ENCODE measurements around the gene IFNL1.
"Not testable (repeated sequence)": the region's sequence is repeated elsewhere in the genome, so short reads cannot be mapped to it uniquely, and the experiment has no call there.

DNA sequence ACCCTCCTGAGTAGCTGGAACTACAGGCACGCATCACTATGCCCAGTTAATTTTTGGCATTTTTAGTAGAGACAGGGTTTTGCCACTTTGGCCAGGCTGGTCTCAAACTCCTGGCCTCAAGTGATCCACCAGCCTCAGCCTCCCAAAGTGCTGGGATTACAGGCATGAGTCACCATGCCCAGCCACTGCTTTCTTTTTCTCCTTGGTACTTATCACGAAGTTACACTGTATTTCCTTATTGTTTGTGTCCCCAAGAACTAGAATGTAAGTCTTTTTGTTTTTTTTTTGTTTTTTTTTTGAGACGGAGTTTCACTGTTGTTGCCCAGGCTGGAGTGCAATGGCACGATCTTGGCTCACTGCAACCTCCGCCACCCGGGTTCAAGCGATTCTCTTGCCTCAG lies 43.9 kb downstream of the IFNL1 start:
- TF ChIP-seq, protein P1, sequence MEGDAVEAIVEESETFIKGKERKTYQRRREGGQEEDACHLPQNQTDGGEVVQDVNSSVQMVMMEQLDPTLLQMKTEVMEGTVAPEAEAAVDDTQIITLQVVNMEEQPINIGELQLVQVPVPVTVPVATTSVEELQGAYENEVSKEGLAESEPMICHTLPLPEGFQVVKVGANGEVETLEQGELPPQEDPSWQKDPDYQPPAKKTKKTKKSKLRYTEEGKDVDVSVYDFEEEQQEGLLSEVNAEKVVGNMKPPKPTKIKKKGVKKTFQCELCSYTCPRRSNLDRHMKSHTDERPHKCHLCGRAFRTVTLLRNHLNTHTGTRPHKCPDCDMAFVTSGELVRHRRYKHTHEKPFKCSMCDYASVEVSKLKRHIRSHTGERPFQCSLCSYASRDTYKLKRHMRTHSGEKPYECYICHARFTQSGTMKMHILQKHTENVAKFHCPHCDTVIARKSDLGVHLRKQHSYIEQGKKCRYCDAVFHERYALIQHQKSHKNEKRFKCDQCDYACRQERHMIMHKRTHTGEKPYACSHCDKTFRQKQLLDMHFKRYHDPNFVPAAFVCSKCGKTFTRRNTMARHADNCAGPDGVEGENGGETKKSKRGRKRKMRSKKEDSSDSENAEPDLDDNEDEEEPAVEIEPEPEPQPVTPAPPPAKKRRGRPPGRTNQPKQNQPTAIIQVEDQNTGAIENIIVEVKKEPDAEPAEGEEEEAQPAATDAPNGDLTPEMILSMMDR (IDR thresholded peaks at IDR 0.05), result not testable (repeated sequence)
- TF ChIP-seq POLR2A, EP300 (IDR thresholded peaks at IDR 0.05): not testable (repeated sequence)

All from ovary (tissue), 3 donors.